ENCODE measurements around the gene KLHL22. TPM values are rescaled to one million over a fixed set of nuclear protein-coding genes. Genes with fewer than 3 reads are reported as not detected.
"Not testable (repeated sequence)": the region's sequence is repeated elsewhere in the genome, so short reads cannot be mapped to it uniquely, and the experiment has no call there.

KLHL22 gene
- total RNA-seq, 1 donor from 2014 or later: 24.9 TPM

DNA sequence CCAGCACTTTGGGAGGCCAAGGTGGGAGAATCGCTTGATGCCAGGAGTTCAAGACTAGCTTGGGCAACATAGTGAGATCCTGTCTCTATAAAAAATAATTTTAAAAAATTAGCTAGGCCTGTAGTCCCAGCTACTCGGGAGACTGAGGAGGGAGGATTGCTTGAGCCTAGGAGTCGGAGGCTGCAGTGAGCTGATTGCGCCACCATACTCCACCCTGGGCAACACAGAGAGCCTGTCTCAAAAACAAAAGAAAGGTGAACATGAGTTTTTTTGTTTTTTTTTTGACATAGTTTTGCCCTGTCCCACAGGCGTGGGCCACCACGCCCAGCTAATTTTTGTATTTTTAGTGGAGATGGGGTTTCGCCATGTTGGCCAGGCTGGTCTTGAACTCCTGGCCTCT is 29.5 kb upstream of the KLHL22 start:
- DNase-seq (ENCODE audit: low spot score): no peak

DNA sequence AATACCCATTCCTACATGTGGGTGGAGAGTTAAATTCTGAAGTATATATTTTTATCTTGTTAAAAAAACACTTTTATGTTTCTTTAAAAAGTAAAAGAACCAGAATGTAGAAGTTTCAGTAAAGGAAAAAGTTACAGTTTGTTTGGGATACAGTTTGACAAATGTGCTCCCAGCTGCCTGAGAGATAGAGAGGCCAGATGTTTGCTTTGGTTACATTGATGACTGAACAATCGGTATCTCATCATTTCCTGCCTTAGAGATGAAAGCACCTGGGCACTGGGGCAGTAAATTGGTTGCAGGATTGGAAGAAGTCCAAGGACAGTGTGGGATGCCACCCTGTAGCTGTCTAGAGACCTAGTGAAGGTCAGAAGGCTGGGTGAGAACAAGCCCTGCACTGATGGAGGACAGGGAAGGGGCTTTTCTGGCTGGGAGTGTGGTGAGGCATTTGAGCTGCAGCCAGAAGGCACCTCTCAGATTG is 28.4 kb upstream of the KLHL22 start:
- DNase-seq (ENCODE audit: low spot score): no peak

DNA sequence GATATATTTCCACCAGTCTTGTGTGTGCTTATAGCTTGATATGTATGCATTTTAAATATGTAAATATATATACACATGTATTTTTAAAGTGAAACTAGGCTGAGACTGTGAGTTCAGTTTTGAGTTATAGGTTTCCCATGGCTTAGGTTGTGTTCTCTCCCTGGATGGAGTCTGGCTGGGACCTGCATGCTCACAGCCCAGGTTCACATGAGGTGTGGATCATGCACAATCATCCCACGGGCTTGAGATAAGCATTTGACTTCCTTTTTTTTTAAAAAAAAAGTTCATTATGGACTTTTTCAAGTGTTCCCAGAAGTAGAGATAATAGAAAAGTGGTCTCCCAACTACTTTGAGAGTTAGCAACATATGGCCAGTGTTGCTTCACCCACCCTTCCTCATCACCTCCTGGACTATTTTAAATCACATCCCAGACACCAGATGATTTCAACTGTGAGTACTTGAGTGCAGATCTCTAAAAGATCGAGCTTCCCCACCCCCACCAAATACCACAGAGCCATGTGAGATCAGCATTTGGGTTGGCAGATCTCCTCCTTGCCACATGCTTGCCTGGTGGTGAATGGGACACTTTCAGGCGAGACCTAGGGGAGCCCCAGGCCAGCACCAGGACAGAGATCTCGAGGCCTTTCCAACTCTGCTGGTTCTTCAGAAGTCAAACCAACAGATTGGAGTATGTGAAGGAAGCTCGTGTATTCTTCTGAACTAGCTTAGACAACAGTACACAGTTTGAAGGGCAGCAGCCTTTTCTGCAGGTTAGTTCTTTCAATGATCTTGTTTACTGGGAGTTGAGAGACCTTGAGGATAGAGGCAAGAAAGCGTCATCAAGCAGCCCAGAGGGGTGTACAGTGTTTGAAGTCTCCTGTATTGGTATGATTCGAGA is 27.7 kb upstream of the KLHL22 start:
- no peak for DNase-seq (ENCODE audit: low spot score)

DNA sequence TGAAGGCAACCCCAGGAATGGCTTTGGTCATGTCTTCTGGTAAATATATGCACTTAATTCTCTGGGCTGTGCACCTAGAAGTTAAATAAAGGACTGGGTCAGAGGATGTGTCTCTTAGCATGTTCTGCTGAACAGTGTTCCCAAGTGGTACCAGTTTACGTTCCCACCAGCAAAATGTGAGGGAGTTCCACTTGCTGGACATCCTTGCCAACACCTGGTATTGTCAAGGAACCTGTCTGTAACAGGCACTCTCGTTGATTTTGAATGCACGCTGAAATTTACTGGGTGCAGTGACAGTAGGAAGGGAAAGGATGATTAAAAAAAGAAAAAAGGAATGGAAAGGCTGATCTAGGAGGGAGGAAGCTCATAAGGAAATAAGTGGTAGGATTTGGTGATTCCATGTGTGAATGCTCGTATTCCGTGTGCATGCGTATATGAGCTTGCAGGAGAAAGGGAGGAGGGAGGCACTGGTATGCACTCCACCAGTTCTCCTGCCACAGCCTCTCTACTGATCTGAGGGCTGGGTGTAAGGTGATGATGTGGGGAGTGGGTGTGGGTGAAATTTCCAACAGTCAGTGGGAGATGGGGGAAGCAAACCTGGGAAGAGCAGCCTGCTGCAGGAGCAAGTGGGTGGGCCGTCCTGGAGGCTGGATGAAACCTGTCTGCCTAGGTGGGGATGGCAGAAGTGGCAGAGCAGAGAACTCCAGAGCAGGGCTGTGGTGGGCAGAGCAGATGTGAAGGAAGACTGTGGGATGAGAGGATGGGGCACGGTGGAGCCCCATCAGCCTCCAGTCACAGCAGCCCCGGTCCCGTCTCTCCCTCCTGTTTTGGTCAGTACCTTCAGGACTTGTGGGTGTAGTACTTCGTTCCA is 26.8 kb upstream of the KLHL22 start:
- DNase-seq (ENCODE audit: low spot score): no peak

DNA sequence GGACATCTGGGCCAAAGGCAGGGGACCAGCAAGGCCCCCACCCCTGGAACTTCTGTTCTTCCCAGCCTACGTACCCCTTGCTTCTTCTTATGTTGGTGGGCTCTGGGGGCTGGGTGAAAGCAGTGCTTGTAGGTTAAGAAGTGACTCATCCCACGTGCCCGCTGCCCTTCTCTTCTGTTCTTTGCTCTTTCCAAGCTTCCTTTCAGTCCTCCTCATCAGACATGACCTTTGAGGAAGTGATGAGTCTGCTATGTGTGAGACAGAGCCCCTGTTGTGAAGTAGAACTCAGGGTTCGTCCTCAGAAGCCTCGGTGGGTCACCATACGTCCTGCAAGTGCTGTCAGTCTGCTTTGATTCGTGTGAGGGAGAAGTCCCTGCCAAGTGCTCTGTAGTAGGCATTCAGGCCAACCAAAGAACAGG is 24.5 kb upstream of the KLHL22 start:
- no peak for DNase-seq (ENCODE audit: low spot score)

DNA sequence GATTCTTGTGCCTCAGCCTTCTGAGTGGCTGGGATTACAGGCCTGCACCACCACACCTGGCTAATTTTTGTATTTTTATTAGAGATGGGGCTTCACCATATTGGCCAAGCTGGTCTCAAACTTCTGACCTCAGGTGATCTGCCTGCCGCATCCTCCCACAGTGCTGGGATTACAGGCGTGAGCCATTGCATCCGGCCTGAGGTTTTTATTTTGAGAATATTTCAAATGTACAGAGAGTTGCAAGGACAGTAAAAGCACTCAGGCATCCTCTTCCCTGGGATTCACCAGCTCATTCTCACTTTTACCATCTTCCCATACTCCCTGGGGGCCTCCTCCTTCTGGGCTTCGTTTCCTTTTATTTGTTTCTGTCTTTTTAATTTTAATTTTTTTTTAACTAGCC is 24.0 kb upstream of the KLHL22 start:
- no peak for DNase-seq (ENCODE audit: low spot score)

DNA sequence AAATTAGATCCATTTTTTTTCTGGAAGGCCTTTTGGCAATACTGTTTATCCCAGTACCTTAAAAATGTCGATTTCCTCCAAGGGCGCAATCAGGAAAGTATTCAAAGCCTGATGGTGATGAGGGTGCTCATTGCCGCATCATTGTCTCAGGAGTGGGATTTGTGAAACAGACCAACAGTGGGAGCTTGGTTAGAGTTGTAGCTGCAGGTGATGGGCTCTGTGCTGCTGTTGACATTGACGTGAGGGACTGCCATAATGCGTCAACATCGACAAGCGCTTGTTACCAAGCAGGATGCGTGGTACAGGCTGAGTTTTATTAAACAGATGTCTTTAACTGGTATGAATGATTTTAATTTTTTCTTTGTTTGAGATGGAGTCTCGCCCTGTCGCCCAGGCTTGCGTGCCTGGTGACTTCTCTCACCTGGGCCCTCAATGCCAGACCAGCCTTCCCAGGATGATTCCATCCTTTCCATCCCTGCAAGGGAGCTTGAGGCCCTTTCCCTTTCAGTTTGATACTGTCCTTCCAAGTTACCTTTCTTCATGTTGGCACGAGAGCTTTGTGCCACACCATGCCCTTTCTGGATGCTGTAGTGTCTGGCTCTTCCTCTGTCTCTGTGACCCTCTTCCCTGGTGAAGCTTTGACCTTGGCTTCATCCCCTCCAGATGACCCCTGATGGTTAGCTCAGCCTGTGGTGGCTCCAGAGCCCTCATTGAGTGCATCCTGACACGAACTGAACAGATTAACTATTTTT is 22.4 kb upstream of the KLHL22 start:
- DNase-seq (ENCODE audit: low spot score): no peak

DNA sequence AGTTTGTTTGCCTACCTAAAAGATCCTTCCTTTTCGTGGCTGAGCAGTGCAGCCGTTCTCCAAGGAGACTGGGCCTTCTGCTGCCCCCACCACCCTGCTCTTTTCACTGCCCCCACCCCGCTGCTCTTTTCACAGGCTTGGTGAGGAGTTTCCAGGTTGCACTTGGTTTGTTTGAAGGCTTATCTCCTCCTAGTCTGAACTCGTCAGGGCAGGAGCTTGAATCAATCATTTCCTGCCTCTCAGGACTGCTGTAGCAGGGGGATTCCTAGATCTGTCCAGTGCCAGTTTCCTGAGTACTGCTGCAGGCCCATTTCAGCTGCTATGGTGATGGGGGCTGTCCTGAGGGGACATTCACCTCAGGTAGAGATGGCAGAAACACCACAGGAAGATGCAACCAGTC is 21.8 kb upstream of the KLHL22 start:
- no peak for DNase-seq (ENCODE audit: low spot score)

DNA sequence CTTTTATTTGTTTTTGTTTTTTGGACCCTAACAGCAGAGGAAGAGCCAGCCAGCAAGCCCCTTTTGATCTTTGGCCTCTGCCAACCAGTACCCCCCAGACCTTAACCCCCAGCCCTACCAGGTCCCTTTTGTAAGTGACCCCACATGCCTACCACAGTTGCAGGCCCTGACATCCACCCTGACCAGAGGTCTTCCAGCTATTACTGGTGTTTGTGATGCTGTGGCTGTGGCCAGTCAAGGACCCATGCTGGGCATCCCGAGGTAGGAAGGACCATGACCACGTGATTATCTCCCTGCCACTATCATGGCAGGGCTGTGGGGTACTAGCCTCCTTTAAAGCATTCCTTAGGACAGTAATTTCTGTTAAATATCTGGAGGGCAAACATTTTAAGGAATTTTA is 20.8 kb upstream of the KLHL22 start:
- no peak for DNase-seq (ENCODE audit: low spot score)

DNA sequence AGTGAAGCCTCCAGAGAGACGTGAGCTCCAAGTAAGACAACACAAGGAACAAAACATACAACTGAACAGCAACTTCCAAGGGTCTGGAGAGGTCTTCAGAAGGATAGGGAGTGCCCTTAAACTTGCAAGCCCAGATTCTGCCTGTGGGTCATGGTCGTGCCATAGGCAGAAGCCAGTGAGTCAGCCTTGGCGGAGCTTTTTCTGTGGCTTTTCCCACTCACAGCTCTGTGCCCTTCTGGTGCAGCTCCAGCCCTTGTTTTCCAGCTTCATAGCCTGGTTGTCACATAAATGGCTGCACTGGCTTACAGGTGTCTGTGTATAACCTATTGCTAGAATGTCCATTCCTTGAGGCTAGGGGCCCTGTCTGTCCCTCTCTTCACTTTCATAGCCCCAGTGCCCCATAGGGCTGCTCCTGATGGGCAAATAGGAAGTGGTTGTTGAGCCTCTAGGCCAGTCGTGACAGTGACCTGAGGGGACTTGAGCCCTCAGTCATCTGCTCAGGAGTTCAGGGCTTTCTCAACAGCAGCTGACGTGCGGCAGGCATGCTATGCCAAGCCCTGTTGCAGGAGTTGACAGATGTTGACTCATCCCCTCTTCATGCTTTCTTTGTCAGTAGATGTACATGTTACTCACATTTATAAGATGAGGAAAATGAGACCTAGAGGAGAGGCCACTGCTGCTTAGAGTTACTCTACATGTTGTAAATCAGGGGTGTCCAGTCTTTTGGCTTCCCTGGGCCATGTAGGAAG is 19.2 kb upstream of the KLHL22 start:
- DNase-seq (ENCODE audit: low spot score): no peak

DNA sequence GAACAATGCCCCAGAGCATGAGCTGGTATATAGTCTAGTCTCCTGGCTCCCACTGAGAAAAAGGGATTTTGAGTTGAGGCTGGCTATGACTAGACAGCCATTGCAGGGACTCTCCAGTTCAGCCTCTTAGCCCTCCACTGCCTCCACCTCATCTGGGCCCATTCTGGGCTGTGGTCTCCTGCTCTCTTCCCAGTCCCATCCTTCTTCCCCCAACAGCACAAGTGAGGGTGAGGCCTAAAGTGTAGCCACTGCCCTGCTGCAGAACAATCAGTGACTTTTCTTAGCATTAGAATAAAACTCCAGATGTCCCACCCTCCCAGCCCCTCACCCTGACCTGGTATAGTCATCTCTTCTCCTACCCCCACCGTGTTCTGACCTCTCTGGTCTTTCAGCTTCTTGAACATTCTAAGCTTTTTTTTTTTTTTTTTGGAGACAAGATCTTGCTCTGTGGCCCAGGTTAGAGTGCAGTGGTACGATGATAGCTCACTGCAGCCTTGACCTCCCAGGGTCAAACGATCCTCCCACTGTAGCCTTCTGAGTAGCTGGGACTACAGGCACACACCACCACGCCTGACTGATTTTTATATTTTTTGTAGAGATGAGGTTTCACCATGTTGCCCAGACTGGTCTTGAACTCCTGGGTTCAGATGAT is 16.1 kb upstream of the KLHL22 start:
- DNase-seq (ENCODE audit: low spot score): no peak

DNA sequence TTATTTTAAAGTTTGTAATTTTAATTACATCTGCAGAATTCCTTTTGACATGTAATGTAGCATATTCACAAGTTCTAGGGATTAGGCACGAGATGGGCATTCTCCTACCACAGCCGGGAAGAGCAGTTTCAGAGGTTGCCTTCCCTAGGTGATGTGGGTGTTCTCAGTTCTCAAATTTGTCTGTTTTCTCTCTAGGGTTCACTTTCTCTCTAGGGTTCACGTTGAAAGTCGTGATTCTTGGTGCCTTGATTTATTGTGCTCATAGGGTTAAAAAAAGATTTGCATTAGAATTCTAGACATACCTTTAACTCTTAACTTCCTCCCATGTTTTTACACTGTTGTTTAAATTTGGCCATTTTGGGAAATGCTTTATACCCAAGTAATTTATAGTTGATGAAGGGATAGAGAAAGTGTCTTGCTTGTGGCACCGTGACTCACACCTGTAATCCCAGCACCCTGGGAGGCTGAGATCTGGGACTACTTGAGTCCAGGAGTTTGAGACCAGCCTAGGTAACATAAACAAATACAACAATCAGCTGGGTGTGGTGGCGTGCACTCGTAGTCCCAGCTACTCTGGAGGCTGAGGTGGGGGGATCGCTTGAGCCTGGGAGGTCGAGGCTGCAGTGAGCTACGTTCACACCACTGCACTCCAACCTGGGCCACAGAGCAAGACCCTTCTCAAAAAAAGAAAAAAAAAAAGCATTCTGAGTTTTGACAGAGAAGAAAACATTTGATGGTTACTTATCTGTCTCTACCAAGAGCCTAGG is 15.4 kb upstream of the KLHL22 start:
- no peak for DNase-seq (ENCODE audit: low spot score)

DNA sequence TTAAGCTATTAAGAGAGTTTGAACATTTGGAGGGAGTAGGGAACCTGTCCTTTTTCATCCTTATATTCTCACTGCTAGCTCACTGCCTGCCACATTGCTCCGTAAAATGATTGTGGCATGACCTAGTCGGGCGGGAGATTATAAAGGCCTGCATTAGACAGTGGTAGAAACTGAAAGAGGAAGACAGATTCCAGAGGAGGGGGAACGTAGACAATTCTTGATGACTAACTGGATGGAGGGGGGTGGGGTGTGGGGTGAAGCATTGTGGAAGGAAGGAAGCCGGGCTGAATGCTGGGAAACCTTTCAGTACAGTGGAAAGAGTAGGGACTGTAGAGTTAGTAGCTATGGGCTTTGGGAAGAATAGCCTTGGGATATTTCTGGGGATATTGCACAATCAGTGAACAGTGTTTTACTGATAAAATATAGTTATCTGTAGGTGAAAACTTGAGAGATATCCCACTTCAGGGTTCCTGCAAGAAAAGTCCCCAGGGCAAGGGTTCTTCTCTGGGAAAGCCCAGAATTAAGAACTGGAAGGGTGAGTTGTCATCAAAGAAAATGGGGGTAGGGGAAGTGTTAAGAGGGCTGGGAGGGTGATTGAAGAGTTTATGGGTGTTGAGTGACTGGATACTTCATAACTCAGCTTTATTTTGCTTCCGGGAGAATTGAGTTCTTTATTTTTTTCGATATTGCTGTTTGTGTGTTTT is 13.9 kb upstream of the KLHL22 start:
- DNase-seq (ENCODE audit: low spot score): no peak

DNA sequence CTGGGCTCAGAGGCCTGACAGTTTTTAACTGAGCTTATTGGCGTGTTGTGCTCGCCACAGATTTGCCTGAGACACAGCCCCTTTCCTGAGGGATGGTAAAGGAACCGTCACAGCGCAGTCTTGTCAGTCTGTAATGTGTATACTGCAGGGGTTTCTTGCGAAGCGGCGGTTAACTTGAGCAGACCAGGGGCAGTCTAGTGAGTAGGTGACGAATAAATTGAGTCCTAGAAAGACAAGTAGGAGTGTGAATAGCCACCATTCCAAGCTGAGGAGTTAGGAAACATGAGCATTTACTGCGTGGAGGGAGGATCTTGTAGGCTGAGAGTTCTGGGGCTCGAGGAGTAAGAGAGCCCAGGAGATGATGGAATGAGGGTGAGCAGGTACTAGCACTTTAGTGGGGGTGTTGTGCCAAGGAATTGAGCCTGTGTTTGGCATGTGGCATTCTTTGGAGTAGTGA is 13.2 kb upstream of the KLHL22 start:
- no peak for DNase-seq (ENCODE audit: low spot score)

DNA sequence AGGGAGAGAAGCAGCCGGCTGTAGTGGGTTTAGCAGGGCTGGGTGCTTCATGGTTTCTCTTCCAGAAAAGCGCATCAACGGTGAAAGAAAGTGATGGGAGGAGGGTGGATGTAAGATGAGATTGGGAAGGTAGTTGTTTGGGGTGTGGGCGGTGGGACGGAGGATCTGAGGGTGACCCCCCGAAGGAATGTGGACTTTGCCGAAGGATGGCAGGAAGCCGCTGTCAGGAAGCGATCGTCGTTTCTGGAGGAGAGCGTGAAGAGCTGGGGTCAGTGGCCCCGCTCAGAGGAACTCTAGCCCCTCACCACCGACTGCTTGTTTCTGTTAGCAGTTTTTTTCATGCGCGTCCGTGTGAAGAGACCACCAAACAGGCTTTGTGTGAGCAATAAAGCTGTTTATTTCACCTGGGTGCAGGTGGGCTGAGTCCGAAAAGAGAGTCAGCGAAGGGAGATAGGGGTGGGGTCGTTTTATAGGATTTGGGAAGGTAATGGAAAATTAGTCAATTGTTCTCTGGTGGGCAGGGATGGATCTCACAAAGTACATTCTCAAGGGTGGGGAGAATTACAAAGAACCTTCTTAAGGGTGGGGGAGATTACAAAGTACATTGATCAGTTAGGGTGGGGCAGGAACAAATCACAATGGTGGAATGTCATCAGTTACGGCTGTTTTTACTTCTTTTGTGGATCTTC is 12.6 kb upstream of the KLHL22 start:
- not testable (repeated sequence) for DNase-seq (ENCODE audit: low spot score)

DNA sequence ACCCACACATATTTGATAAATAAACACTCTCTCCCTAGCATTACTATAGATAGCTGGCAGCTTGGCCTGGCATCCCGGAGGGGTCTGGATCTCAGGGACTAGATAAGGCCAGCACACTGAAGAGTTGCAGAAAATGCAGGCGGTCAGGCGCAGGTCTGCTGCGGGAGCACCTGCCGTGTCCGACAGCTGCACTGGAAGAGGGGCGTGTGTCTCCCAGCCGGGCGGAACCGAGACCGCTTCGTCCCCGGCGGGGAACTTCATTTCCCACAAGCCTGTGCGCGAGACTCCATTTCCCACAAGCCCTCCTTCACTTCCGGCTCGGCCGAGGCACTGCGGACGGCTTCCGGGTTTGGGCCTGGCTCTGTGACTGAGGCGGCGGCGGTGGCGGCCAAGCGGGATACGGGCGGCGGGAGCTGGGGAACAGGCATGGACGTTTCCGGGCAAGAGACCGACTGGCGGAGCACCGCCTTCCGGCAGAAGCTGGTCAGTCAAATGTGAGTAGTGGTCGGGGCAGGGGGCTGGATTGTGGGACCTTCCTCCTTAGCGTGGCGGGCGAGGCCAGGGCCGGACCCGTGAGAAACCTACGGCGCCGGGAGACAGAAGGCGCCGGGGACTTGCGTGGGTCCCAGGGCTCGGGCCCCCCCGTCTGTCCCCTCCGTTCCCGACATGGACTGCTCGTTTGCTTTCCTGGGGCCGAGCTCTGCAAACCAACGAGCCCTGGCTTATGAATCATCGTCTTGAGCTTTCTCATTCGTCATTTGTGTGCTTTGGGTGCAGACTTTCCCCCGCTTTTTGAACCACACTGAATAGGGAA is 11.9 kb upstream of the KLHL22 start, which contains the start of gene MED15:
Gene MED15, plus strand, starts transcription at position 358 of the 814 bp plus-strand sequence. Its CDS starts 69 bp downstream, at position 427.
- DNase-seq (ENCODE audit: low spot score): peak; percentile 97

All from mesenteric fat pad (tissue), 1 donor.